Measurements from ENCODE around the gene TAF3. TPM values are rescaled to one million over a fixed set of nuclear protein-coding genes. Genes with fewer than 3 reads are reported as not detected.

The TAF3 gene
- total RNA-seq, 8 experiments from 2014 or later, result 3.0 to 7.8 (median 5.4) TPM

DNA sequence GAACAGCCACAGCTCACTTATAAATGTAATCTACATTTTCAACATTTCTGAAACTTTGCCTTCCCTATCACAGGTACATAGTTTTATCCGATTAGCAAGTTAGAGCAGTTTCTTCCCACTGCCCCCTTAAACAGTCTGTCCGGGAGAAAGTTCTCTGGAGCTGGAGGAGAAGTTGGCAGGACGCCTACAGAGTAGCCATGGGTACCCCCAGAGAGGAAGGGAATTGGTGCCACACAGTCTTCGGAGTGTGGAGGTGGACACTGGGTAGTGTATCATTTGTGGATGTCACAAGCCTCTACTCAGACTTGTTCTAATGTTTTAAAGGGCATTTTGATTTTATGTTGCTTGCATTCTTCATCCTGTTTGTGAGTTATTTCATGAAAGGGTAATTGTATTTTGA, 39.0 kb downstream of the TAF3 start:
- in situ Hi-C loops (cut with MboI; ENCODE audit: low pct_unique_long_range_greater_than_20kb in 2 of 9, low sequenced_read_pairs in 9 of 9, unreplicated experiment in 9 of 9), result loop anchor here in 5 of 9 experiments (25.0 kb wide), 2 partner anchors 1355 to 1455 kb away; no protein-coding TSS in a partner anchor
- no peak overlapping the region for H3K4me3 ChIP-seq
- peak in 2 of 8 experiments; percentile 33 to 87 for ATAC-seq (replicated peaks in 6 of 8)
- H3K27ac ChIP-seq, result no peak overlapping the region
- H3K4me1 ChIP-seq (replicated peaks in 1 of 2), result no peaks in the 10 kb centered on the region
- WGBS, 10 experiments, result 55 to 86% (median 75%) methylated on average over 1 to 4 of the region's 4 CpGs; no CpG with 5 or more reads in 3 of the 10 experiments

DNA sequence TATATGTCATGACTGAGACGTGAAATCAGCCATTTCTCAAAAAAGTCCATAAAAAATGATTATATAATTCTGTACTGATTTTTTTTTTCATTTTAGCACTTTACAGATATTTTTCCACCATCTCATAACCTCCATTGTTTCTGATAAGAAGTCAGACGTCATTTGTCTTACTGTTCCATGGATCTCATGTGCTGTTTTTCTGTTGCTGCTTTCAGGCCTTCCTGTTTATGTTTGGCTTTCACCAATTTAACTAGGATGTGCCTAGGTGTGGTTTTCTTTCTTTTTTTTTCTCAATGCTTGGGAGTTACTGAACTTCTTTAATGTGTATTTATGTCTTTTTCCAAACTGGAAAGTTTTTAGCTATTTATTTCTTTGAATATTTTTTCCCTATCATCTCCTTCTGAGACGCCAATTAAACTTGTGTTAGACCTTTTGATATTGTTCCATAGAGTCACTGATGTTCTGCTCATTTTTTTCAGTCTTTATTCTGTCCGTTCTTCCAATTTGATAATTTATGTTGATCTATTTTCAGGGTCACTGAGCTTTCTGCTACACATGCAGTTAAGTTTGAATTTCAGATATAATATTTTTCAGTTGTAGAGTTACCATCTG, 43.3 kb downstream of the TAF3 start:
- ATAC-seq (replicated peaks in 6 of 8), result no peak
- no peaks in the 10 kb centered on the region for H3K4me1 ChIP-seq (replicated peaks in 1 of 2)
- H3K4me3 ChIP-seq, result no peak overlapping the region
- in situ Hi-C loops (cut with MboI; ENCODE audit: low pct_unique_long_range_greater_than_20kb in 2 of 9, low sequenced_read_pairs in 9 of 9, unreplicated experiment in 9 of 9), result loop anchor here in 5 of 9 experiments (25.0 kb wide), 2 partner anchors 1351 to 1451 kb away; no protein-coding TSS in a partner anchor
- no peak overlapping the region for H3K27ac ChIP-seq
- WGBS, 10 experiments, result 73 to 100% (median 90%) methylated on average over 2 to 4 of the region's 4 CpGs

DNA sequence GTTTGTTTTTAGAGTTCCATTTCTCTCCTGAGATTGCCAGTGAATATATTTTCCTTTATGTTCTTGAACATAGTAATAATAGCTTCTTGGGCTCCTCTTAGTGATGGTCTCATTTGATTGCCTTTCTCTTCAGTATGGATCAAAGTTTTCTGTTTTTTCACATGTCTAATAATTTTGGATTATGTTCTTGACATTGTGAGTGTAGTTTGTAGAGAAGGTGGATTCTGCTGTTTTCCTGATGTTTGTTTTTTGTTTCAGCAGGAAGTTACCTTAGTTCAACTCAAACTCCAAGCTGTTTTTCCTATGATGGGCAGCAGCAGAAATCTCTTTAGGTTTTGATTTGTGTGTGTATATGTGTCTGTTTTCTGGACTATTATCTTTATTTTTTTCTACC, 43.8 kb downstream of the TAF3 start:
- in situ Hi-C loops (cut with MboI; ENCODE audit: low pct_unique_long_range_greater_than_20kb in 2 of 9, low sequenced_read_pairs in 9 of 9, unreplicated experiment in 9 of 9), result loop anchor here in 5 of 9 experiments (25.0 kb wide), 2 partner anchors 1350 to 1450 kb away; no protein-coding TSS in a partner anchor
- Histone ChIP-seq H3K4me1 (replicated peaks in 1 of 2) (no peaks in the 10 kb centered on the region), H3K27ac (no peak overlapping the region), H3K4me3 (no peak overlapping the region)
- ATAC-seq (replicated peaks in 6 of 8), result no peak

DNA sequence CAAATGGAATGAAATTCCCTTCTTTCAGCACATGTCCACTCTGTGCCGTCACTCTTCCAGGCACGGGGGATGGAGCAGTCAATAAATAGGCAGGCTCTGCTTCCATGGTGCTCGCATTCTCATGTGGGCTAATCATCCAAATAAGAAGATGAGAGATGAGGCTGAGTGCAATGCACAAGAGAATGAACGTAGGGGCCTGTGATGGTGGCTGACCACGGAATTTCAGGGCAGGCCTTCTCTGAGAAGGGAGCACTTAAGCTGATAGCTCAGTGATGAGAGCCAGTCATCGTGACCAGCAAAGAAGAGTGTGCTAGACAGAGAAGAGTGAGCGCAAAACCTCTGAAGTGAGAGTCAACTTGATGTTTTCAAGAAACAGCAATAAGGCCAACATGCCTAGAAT, 47.9 kb downstream of the TAF3 start:
- in situ Hi-C loops (cut with MboI; ENCODE audit: low pct_unique_long_range_greater_than_20kb in 2 of 9, low sequenced_read_pairs in 9 of 9, unreplicated experiment in 9 of 9), result loop anchor here in 5 of 9 experiments (25.0 kb wide), 2 partner anchors 1346 to 1446 kb away; no protein-coding TSS in a partner anchor
- 65 to 100% (median 90%) methylated on average over 3 to 7 of the region's 7 CpGs for WGBS, 10 experiments
- Histone ChIP-seq H3K27ac (no peak overlapping the region), H3K4me1 (replicated peaks in 1 of 2) (no peaks in the 10 kb centered on the region), H3K4me3 (no peak overlapping the region)
- ATAC-seq (replicated peaks in 6 of 8), result no peak

DNA sequence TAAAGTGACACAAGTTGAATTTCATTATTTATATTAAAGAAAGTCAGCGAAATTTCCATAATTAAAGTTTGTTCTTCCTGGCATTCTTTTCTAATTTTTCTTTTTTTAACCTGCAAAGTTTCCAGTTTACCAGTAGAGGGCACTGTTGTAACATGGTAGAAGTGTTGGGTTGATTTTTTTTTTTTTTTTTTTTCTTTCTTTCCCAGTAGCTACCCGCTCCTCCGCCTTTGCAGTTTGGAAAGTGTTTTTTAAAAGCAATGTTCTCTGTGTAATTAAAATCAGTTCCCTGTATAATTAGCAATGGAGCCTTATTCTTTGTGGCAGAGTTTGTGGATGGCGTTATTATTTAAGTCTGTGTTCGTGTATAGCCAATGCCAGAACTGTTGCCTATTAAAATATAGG, 53.7 kb downstream of the TAF3 start:
- H3K27ac ChIP-seq, result no peak overlapping the region
- no peaks in the 10 kb centered on the region for H3K4me1 ChIP-seq (replicated peaks in 1 of 2)
- H3K4me3 ChIP-seq, result peak overlapping the region in 1 of 5 donors; percentile 15
- in situ Hi-C loops (cut with MboI; ENCODE audit: low pct_unique_long_range_greater_than_20kb in 2 of 9, low sequenced_read_pairs in 9 of 9, unreplicated experiment in 9 of 9), result loop anchor here in 5 of 9 experiments (10.0 to 25.0 kb wide), 3 partner anchors 1333 to 1440 kb away; no protein-coding TSS in a partner anchor
- ATAC-seq (replicated peaks in 6 of 8), result no peak
- WGBS, 10 experiments, result 0 to 40% (median 23%) methylated on average over 1 to 5 of the region's 5 CpGs

DNA sequence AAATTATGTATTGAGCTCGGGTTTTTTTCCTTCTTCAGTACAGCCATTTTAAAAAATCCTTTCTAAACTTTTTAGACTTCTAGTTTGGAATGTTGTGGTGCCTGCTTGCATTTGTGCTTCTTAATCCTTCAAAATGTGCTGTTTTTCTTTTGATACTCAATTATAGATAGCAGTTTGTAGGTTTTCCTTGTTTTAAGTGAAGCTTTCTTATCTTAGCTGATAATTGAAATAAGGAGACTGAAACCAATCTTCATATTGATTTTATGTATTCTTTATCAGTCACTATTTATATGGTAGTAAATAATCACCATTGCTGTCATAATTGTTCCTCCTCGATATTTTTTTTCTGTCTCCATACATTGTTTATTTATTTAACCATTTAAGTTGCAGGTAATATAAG, 56.6 kb downstream of the TAF3 start:
- WGBS, 10 experiments, result 73 to 100% (median 89%) methylated on average over 1 to 2 of the region's 2 CpGs
- H3K27ac ChIP-seq, result no peak overlapping the region
- ATAC-seq (replicated peaks in 6 of 8), result no peak
- in situ Hi-C loops (cut with MboI; ENCODE audit: low pct_unique_long_range_greater_than_20kb in 2 of 9, low sequenced_read_pairs in 9 of 9, unreplicated experiment in 9 of 9), result loop anchor here in 5 of 9 experiments (10.0 to 25.0 kb wide), 3 partner anchors 1330 to 1437 kb away; no protein-coding TSS in a partner anchor
- H3K4me1 ChIP-seq (replicated peaks in 1 of 2), result no peaks in the 10 kb centered on the region
- no peak overlapping the region for H3K4me3 ChIP-seq

DNA sequence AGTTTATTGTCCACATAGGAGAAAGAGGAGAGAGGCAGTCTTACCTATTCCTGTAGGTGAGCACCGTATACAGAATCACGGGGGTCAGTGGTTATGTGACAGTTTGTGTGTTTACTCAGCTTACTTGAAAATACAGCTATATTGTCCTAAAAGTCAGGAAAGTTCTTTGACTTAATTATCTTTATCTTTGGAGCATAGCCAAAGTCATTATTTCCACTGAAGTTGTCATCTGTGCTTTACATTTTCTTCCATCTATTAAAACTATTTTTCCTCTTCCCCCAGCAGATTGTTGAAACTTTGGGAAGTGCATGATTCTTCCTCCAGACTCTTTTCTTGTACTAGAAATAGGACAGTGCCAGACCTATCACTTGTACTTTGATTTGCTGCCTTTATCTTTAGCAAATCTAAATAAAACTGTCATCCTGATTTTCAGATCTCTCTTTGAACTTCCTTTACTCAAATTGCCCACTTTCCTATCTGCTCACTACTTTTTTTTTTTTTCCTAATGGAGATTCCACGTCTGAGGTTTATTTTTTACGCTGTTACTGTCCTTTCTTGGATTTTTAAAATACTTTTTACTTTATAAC, 58.3 kb downstream of the TAF3 start:
- WGBS, 10 experiments, result 0 to 100% (median 85%) methylated on average over 2 to 4 of the region's 4 CpGs

DNA sequence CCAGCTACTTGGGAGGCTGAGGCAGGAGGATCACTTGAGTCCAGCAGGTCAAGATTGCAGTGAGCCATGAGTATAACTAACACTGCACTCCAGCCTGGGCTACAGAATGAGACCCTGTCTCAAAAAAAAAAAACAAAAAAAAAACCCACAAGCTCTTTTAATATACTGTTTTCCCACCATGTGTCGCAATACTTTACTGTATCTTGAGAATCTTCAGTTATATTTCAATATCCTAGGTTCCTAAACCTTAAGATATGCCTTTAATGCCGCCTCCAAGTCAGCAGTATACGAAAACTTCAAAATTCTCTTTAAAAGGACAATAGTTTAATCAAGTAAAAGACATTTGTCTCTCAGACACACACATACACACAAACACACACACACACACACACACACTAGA, 62.8 kb downstream of the TAF3 start:
- no peak for ATAC-seq (replicated peaks in 6 of 8)
- Histone ChIP-seq H3K4me3 (no peak overlapping the region), H3K27ac (no peak overlapping the region), H3K4me1 (replicated peaks in 1 of 2) (no peaks in the 10 kb centered on the region)
- 80 to 100% (median 100%) methylated on average over 1 to 3 of the region's 3 CpGs for WGBS, 10 experiments
- in situ Hi-C loops (cut with MboI; ENCODE audit: low pct_unique_long_range_greater_than_20kb in 2 of 9, low sequenced_read_pairs in 9 of 9, unreplicated experiment in 9 of 9), result no loop called here

More for the DNA sequence above, 58.3 kb downstream of the TAF3 start:
- no peak for ATAC-seq (replicated peaks in 6 of 8)
- in situ Hi-C loops (cut with MboI; ENCODE audit: low pct_unique_long_range_greater_than_20kb in 2 of 9, low sequenced_read_pairs in 9 of 9, unreplicated experiment in 9 of 9), result loop anchor here in 1 of 9 experiments (10.0 kb wide), 1 partner anchor 1328 kb away; no protein-coding TSS in a partner anchor
- Histone ChIP-seq H3K4me3 (no peak overlapping the region), H3K27ac (no peak overlapping the region), H3K4me1 (replicated peaks in 1 of 2) (no peaks in the 10 kb centered on the region)

DNA sequence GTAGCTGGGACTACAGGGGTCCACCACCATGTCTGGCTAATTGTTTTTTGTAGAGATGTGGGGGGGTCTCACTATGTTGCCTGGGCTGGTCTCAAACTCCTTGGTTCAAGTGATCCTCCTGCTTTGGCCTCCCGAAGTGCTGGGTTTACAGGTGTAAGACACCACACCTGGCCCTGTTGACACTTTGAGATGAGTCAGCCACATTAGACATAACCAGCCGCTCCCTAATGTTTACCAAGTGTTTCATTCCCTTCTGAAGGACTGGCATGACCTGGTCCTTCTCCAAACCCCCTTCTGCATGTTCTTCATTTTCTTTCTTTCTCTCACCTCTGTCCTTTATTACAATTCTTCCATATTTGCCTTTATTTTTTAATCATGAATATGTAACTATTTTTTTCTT, 67.8 kb downstream of the TAF3 start:
- 71 to 100% (median 100%) methylated on average over 1 to 2 of the region's 2 CpGs; no CpG with 5 or more reads in 2 of the 10 experiments for WGBS, 10 experiments
- Histone ChIP-seq H3K4me1 (replicated peaks in 1 of 2) (no peaks in the 10 kb centered on the region), H3K27ac (no peak overlapping the region), H3K4me3 (no peak overlapping the region)
- no peak for ATAC-seq (replicated peaks in 6 of 8)
- in situ Hi-C loops (cut with MboI; ENCODE audit: low pct_unique_long_range_greater_than_20kb in 2 of 9, low sequenced_read_pairs in 9 of 9, unreplicated experiment in 9 of 9), result no loop called here

DNA sequence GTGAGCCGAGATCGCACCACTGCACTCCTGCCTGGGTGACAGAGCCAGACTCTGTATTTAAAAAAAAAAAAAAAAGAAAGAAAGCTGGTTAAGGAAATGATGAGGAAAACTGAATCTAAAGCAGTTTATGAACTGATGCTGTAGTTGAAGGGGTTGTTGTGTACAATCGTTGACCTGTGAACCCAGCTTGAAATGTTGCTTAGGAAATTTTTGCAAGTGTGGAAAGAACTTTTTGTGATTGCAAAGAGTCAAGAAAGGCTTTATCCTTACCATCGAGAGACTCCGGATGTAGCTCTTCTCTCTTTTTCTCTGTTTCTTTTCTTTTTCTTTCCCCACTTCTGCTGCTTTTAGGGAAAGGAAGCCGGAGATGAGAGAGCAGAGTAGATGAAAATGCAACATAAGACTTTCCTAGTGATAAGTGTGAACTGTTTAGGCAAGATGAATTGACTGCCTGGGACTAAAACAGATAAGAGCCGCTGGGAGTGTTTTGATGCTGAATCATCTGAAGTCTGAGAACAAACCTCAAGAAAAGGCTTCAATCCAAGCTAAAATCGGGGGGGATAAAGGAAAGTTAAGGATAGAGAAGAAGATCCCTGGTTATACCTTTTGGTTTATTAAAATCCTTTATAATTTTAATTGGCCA, 69.0 kb downstream of the TAF3 start:
- peaks cover 0 to 10% of the 10 kb centered on the region in 2 donors for H3K4me1 ChIP-seq (replicated peaks in 1 of 2)
- no peak for ATAC-seq (replicated peaks in 6 of 8)
- no peak overlapping the region for H3K27ac ChIP-seq
- no peak overlapping the region for H3K4me3 ChIP-seq
- in situ Hi-C loops (cut with MboI; ENCODE audit: low pct_unique_long_range_greater_than_20kb in 2 of 9, low sequenced_read_pairs in 9 of 9, unreplicated experiment in 9 of 9), result no loop called here
- WGBS, 10 experiments, result 50 to 100% (median 79%) methylated on average over 2 to 8 of the region's 8 CpGs

DNA sequence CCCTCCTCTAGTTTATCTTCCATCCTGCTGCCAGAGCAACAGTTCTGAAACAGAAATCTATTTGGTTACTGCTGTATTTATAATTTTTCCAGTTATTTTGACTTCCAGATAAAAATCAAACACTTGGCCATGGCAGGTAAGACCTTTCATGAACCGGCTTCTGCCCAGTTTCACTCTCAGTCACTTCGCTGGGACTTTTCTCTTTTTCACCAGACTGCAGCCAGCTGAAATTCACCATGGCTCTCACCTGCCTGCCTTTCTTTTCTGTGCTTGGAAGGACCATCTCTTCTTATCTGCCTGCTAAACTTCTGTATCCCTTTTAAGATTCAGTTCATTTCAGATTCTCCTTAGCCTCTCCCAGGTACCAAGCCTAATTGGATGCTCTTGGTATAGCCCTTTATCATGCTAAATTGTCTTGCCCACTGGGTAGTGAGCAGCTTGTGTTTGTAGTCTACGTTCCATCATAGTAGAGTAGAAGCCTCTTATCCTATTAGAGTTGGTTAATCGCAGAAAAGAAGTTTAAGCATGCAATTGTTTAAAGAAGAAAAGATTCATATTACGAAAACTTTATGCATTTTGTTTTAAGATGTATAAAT, 71.7 kb downstream of the TAF3 start:
- in situ Hi-C loops (cut with MboI; ENCODE audit: low pct_unique_long_range_greater_than_20kb in 2 of 9, low sequenced_read_pairs in 9 of 9, unreplicated experiment in 9 of 9), result no loop called here
- ATAC-seq (replicated peaks in 6 of 8), result peak in 1 of 8 experiments; percentile 14
- 0 to 94% (median 76%) methylated on average over 1 to 5 of the region's 5 CpGs; no CpG with 5 or more reads in 1 of the 10 experiments for WGBS, 10 experiments
- H3K4me1 ChIP-seq (replicated peaks in 1 of 2), result peaks cover 0 to 10% of the 10 kb centered on the region in 2 donors
- no peak overlapping the region for H3K27ac ChIP-seq
- no peak overlapping the region for H3K4me3 ChIP-seq

DNA sequence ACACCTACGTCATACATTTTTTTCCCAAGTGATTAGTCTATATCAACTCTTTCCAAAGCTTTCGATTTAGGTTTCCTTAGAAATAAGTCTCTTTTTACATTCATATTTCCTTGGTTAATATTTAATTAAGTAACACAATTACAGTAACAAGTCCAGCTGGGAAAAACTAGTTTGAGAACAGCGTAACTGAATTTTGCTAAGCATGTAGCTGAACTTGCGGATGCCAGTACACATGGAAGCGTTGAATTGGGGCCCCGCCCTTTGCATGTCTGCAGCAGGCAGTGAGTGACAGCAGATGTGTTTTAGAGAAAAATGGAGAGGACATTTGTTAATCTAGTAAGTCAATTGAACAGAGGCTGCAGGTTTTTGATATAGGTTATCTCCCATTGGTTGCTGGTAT, 72.5 kb downstream of the TAF3 start:
- H3K27ac ChIP-seq, result no peak overlapping the region
- ATAC-seq (replicated peaks in 6 of 8), result peak in 2 of 8 experiments; percentile 79 to 83
- peaks cover 0 to 10% of the 10 kb centered on the region in 2 donors for H3K4me1 ChIP-seq (replicated peaks in 1 of 2)
- in situ Hi-C loops (cut with MboI; ENCODE audit: low pct_unique_long_range_greater_than_20kb in 2 of 9, low sequenced_read_pairs in 9 of 9, unreplicated experiment in 9 of 9), result no loop called here
- no peak overlapping the region for H3K4me3 ChIP-seq
- WGBS, 10 experiments, result 7 to 100% (median 86%) methylated on average over 2 to 6 of the region's 6 CpGs

DNA sequence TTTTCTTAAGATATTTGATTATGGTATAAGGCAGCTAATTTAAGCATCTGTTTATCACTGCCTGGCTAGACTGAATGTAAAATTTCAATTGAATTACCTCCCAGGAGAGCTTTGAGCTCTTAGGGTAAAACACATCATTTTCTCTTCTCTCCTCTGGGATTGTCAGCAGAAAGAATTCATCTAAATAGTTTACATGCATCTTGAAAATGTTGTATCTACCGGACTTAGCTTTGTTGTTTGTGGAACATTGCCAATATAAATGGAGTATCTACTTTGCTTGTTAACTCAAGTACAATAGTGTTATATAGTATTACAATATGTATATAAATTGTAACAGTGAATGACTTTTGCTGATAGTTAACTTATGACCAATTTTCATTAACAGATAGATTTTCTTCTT, 73.3 kb downstream of the TAF3 start:
- H3K27ac ChIP-seq, result no peak overlapping the region
- ATAC-seq (replicated peaks in 6 of 8), result no peak
- H3K4me1 ChIP-seq (replicated peaks in 1 of 2), result peaks cover 0 to 10% of the 10 kb centered on the region in 2 donors
- in situ Hi-C loops (cut with MboI; ENCODE audit: low pct_unique_long_range_greater_than_20kb in 2 of 9, low sequenced_read_pairs in 9 of 9, unreplicated experiment in 9 of 9), result no loop called here
- H3K4me3 ChIP-seq, result no peak overlapping the region
- WGBS, 10 experiments, result 0 to 100% (median 84%) methylated on average over 1 of the region's 1 CpG; no CpG with 5 or more reads in 1 of the 10 experiments
